GM18951 (cell line): ENCODE results near the gene FOXF2.
"Not testable (repeated sequence)": the region's sequence is repeated elsewhere in the genome, so short reads cannot be mapped to it uniquely, and the experiment has no call there.

Source experiments
- POLR2A ChIP-seq: IDR thresholded peaks from 4 replicates; pipeline ENCODE4 v1.6.1; 2011; ENCODE audit warnings: mild to moderate bottlenecking; ENCODE audit not compliant: insufficient read length, insufficient read depth; ENCODE audit errors: extremely low read depth
- in situ Hi-C: fragments of 300-500 bp; cut with MboI; formaldehyde crosslinking; loops from one replicate; pipeline ENCODE4 v1.12.0; 2022; ENCODE audit warnings: low sequenced_read_pairs, mixed read lengths, inconsistent platforms; ENCODE audit not compliant: unreplicated experiment

FOXF2 gene

DNA sequence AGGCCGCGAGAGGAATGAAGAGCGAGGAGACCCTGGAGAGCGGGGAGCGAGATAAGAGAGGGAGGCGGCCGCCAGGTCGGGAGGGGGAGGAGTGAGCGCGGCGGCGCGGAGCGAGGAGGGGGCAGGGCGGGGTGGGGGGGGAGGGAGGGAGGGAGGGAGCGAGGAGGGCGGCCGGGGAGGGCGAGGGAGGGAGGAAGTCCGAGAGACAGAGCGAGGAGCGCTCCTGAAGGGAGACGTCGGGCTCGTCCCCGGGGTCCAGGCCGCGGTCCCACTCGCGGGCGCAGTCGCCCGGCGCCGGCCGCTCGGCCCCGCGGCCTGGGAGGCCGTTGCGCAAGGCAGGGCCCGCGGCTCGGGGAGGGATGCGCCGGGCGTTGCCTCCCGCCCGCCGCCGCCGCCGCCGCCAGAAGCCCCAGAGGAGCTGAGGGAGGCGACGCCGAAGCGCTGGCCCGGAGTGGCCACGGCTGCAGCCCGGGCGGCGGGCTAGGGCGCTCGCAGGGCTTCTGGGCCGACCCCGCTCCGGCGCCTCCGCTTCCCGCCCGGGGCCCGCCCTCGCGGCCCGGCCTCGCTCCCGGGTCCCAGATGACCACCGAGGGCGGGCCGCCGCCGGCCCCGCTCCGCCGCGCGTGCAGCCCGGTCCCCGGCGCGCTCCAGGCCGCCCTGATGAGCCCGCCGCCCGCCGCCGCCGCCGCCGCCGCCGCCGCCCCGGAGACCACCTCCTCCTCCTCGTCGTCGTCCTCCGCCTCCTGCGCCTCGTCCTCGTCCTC is at the start of gene FOXF2:
Gene FOXF2, plus strand, starts transcription at position 208 of the 764 bp plus-strand sequence. Its CDS starts 372 bp downstream, at position 580.
- no peak for TF ChIP-seq POLR2A
- in situ Hi-C loops: loop anchor here (25.0 kb wide), 2 partner anchors 602 to 802 kb away; no protein-coding TSS in a partner anchor

DNA sequence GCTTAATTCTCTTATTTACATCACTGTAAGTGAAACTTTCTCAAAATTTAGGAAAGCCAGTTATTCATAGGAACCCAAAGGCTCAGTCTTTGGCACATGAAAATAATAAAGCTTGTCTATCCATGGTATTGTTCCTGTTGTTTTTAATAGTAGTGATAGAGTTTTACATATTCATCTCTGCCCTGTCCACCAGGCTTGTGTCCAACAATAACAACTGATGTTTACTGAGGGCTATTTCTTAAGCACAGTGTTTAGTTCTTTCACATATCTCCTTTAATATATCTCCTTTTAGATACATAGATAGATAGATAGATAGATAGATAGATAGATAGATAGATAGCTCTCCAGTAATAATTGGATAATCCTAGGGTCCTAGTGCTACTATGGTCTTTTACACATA is 43.3 kb upstream of the FOXF2 start:
- in situ Hi-C loops: no loop called here

DNA sequence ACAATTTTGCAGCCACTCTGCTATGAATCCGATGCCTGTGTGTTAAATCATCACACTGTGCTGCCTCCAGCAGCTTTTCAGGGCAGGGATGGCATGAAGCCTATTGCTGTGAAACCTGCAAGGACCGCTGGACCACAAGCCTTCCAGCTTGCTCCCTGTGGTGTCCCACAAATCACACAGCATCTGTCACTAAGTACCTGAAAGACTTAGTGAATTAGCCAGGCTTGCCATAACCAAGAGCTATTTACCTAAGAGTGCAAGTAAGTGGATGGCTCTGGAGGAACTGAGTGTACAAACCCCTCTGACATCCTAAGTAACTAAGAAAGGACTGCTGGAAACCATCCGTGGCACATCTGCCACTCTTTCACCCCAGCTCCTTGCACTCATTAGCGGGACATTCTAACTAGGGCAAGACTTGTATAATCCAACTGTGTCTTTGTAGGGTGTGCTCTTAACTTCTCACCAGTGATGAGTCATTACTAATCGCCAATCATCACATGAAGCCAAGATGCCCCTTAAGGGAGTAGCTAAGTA is 42.8 kb upstream of the FOXF2 start:
- no peak for TF ChIP-seq POLR2A
- in situ Hi-C loops: no loop called here

More for the DNA sequence above, 43.3 kb upstream of the FOXF2 start:
- no peak for TF ChIP-seq POLR2A

DNA sequence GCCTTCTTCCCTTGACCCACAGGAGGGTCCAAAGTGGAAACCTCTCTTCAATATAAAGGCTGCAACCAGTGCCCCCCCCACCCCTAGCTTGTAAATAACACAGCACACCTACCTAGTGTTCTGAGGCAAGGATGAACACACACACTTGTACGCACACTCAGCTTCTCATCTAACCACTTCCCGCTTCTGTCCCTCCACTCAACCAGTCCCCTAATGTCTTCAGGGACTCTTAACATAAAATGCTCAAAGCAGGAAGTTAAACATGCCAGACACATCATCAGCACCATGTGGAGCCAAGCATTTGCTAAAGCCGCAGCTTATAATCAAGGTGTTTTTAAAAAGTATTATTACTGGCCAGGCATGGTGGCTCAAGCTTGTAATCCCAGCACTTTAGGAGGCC is 42.2 kb upstream of the FOXF2 start:
- in situ Hi-C loops: no loop called here
- TF ChIP-seq POLR2A: no peak

DNA sequence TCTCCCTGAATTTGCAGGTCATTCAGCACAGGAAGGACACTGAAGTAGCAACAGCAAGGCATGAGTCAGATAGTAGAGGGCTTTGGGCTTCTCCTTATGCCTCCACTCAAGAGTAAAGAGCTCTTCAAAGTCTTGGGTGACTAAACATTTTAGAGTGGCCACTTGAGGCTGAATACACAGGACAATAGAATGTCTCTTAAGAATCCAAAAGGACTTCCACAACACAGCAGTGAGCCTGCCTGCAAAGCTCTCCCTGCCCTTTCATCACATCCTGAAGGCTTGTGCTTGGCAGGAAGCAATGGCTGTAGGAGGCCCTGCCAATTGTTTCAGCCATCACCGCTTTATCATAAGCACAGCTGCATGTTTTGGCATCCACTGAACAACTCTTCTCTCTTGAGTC is 40.7 kb upstream of the FOXF2 start:
- in situ Hi-C loops: no loop called here
- no peak for TF ChIP-seq POLR2A

DNA sequence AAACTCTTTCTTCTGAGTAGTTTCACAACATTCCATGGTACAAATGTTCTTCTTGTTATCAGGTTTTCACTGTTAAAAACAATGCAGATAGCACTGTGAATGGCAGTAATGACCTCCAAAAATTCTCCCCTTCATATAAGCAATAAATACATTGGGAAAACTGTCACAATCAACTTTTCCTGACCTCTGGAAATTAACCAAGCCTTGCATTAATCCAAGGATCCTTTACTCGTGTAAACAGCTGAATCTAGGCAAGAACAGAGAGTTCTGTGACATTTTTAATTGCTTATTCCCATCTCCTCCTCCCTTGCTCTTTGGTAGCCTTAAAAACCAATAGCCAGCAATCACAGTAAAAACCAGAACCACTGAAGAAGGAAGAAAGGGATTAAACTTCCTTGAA is 39.7 kb upstream of the FOXF2 start:
- no peak for TF ChIP-seq POLR2A
- in situ Hi-C loops: no loop called here

DNA sequence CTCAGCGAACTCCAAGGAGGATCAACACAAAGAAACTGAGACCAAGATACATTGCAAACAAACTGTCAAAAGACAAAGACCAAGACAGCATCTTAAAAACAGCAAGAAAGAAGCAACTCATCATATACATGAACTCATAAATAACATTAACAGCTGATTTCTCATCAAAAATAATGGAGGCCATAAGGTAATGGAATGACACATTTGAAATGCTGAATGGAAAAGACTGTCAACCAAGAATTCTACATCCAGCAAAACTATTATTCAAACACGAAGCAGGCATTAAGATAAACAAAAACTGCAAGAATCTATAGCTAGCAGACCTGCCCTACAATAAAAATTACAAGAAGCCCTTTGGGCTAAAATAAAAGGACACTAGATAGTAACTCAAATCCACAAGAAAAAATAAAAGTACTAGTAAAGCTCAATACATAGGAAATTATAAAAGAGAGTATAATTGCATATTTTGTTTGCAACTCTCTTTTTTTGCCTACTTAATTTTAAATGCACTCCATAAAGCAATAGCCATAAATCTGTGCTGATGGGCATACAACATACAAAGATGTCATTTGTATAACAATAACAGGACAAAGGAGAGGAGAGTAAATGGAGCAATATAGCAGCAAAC is 37.9 kb upstream of the FOXF2 start:
- in situ Hi-C loops: no loop called here
- no peak for TF ChIP-seq POLR2A

DNA sequence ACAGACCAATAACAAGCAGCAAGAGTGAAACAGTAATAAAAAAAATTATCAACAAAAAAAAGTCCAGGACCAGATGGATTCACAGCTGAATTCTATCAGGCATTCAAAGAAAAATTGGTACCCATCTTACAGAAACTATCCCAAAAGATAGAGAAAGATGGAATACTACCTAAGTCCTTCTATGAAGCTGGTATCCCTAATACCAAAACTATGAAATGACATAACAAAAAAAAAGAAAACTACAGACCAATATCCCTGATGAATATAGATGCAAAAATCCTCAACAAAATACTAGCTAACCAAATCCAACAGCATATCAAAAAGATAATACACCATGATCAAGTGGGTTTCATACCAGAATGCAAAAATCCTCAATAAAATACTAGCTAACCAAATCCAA is 34.3 kb upstream of the FOXF2 start:
- in situ Hi-C loops: not testable (repeated sequence)

DNA sequence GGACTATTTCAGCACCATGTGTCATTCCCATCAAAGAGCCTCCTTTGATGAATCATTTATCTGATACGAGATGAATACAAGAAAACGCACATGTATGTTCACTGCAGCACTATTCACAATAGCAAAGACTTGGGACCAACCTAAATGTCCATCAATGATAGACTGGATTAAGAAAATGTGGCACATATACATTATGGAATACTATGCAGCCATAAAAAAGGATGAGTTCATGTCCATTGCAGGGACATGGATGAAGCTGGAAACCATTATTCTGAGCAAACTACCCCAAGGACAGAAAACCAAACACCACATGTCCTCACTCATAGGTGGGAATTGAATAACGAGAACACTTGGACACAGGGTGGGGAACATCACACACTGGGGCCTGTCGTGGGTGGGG is 27.7 kb upstream of the FOXF2 start:
- in situ Hi-C loops: not testable (repeated sequence)

DNA sequence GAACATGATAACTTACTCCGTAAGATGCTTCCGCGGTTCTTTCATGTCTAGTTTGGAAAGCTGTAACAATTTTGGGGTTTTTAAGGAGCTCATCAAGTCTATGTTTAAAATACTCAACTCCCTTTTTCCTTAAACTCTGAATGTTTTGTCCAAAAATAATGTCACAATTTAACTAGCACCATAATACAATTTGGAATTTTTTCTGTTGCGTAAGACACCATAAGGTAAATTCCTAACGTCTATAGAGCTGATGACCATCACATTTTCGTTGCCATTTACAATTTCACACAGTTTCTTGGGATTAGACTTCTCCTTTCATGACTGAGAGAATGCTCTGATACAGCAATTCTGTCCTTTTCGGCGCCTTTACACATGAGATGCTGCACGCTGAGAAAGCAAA is 26.7 kb upstream of the FOXF2 start:
- no peak for TF ChIP-seq POLR2A
- in situ Hi-C loops: no loop called here

DNA sequence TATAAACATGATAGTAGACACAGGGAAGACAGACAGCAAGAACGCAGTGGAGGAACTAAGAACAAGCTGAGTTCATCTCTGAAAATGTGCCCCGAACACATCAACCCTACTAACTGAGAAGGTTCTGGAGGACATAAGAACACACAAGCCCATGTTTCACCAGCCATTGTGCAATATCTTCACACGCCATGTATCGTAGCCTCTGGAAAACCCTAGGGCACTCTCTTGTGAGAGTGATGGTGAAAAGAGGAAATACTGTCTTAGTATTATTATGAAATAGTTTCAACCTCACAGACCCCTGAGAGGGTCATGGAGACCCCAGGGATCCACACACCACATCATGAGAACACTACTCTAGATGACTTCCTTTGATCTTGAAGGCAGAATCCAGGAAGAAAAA is 26.1 kb upstream of the FOXF2 start:
- TF ChIP-seq POLR2A: no peak
- in situ Hi-C loops: no loop called here

DNA sequence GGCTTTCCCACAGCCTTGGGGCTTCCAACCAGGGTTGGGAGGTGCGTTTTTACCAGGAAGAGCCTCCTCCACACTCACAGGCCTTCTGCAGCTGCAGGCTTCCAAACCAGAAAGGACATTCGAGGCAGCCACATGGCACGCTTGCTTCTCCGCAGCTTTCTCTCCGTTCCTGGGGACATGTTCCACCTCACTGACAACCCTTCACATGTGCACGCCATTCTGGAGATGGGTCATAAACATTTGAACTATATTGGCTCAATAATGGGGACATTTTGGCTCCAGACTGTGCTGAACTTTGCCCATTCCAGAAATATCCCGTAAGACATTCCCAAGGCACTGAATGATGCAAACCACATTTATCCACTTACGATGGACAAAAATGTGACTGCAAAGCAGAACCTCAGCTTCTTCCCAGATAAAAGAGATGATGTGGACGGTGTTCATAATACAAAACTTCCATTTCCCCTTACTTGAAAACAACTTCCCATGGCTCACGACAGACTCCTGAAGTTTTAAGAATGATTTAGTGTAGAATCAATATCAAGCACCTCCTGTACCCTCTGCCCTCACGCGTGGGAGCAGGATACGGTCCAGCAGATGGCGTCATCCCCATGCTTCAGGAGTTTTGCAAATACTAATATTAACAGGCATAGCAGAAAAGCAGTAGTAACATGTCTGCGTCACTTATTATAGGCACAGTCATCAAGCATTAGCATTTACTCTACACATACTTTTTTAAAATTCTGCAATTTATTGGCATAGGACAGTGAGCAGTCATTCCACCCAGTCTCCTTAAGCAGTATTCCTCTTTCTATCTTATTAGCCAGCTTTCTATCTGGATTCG is 25.4 kb upstream of the FOXF2 start:
- no peak for TF ChIP-seq POLR2A
- in situ Hi-C loops: no loop called here

DNA sequence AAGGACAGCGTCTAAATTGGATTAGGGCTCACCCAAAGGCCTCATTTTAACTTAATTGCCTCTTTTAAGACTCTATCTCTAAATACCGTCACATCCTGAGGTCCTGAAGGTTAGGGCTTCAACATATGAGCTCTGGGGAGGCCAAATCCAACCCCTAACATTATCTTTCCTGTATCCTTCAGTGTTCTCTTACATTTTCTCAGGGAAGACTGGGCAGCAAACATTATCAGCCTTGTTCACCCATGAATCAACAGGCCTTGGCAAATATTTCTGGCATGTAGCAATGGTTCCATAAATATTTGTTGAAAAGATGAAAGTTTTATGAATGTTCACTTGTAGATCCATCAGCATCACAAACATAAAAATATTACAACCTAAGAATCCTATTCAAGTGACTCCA is 24.6 kb upstream of the FOXF2 start:
- in situ Hi-C loops: no loop called here
- no peak for TF ChIP-seq POLR2A
